Lower leg skin (tissue), 3 donors: Measurements from ENCODE around the gene KLHDC7B.

Experiments
- CTCF ChIP-seq, 3 donors: fragments of 450-650 bp; IDR thresholded peaks; one replicate each; pipeline ENCODE4 v1.5.1; 2016; ENCODE audit warnings: antibody characterized with exemption in 3 of 3, mild to moderate bottlenecking in 3 of 3, moderate library complexity in 2 of 3
- POLR2A ChIP-seq, 2 donors: fragments of 450-650 bp; IDR thresholded peaks; one replicate each; pipeline ENCODE4 v1.6.1; 2016 to 2017; ENCODE audit warnings: antibody characterized with exemption in 2 of 2, mild to moderate bottlenecking in 1 of 2, moderate library complexity in 1 of 2

GRCh38 chr22:50504369-50505211 is 41.1 kb upstream of the KLHDC7B start:
- TF ChIP-seq POLR2A (IDR thresholded peaks at IDR 0.05), result no peak
- no peak for TF ChIP-seq CTCF (IDR thresholded peaks at IDR 0.05)
